ENCODE measurements around the gene UQCC3.

GRCh38 chr11:62702246-62702645 is 30.8 kb downstream of the UQCC3 start:
- TF ChIP-seq CTCF (IDR thresholded peaks at IDR 0.05; ENCODE audit: low read depth, low read length, poor library complexity, severe bottlenecking): no peak
- no peak for TF ChIP-seq EZH2phosphoT487 (IDR thresholded peaks at IDR 0.05; ENCODE audit: borderline replicate concordance, low read length)
